Stimulated activated CD4-positive, alpha-beta T cell treated with anti-CD3 and anti-CD28 coated beads, TNF-alpha, amount 100 ng/mL, for 1 hour (primary cell): ENCODE measurements around the gene MOGAT2.
"Not testable (repeated sequence)": the region's sequence is repeated elsewhere in the genome, so short reads cannot be mapped to it uniquely, and the experiment has no call there.

Experiments used
- DNase-seq, 3 donors: peaks; one replicate each; pipeline ENCODE4 v3.0.0-alpha.2; 2020; ENCODE audit warnings: low read depth in 3 of 3, low spot score in 1 of 3

The MOGAT2 gene

GRCh38 chr11:75717608-75718418 is at the start of gene MOGAT2:
MOGAT2 (plus strand) TSS chr11:75717838; CDS start chr11:75717889, 51 bp downstream.
- DNase-seq, result no peak

GRCh38 chr11:75668451-75669297 is 49.0 kb upstream of the MOGAT2 start, which contains the start of gene MAP6:
MAP6 (minus strand) TSS chr11:75669038; CDS start chr11:75668369, 669 bp downstream.
- peak in 1 of 3 donors; percentile 14 for DNase-seq

- no peak for DNase-seq
Measured at GRCh38 chr11:75673977-75674582, 43.6 kb upstream of the MOGAT2 start.

GRCh38 chr11:75677275-75677674 is 40.4 kb upstream of the MOGAT2 start:
- DNase-seq, result no peak

GRCh38 chr11:75677909-75678308 is 39.7 kb upstream of the MOGAT2 start:
- DNase-seq, result no peak

GRCh38 chr11:75678620-75679259 is 38.9 kb upstream of the MOGAT2 start:
- DNase-seq, result no peak

- no peak for DNase-seq
Measured at GRCh38 chr11:75679566-75679965, 38.1 kb upstream of the MOGAT2 start.

- not testable (repeated sequence) for DNase-seq
Measured at GRCh38 chr11:75683856-75684255, 33.8 kb upstream of the MOGAT2 start.

GRCh38 chr11:75689863-75690609 is 27.6 kb upstream of the MOGAT2 start:
- no peak for DNase-seq

GRCh38 chr11:75691804-75692203 is 25.8 kb upstream of the MOGAT2 start:
- DNase-seq, result no peak

- no peak for DNase-seq
Measured at GRCh38 chr11:75697906-75698581, 19.6 kb upstream of the MOGAT2 start.

GRCh38 chr11:75700940-75701339 is 16.7 kb upstream of the MOGAT2 start:
- DNase-seq, result no peak

GRCh38 chr11:75703695-75704237 is 13.9 kb upstream of the MOGAT2 start:
- no peak for DNase-seq

- no peak for DNase-seq
Measured at GRCh38 chr11:75705541-75705940, 12.1 kb upstream of the MOGAT2 start.

- peak; percentile 9 to 48 (median 27) for DNase-seq
Measured at GRCh38 chr11:75706260-75706729, 11.3 kb upstream of the MOGAT2 start.

GRCh38 chr11:75714211-75714610 is 3.4 kb upstream of the MOGAT2 start:
- DNase-seq, result no peak

- no peak for DNase-seq
Measured at GRCh38 chr11:75715688-75716087, 1.9 kb upstream of the MOGAT2 start.

GRCh38 chr11:75716659-75717058 is 979 bp upstream of the MOGAT2 start:
- no peak for DNase-seq
